K562 (cell line): ENCODE data around the gene IDUA. TPM values are rescaled to one million over a fixed set of nuclear protein-coding genes. Genes with fewer than 3 reads are reported as not detected.

Experiments
- E2F6 ChIP-seq, 2 experiments: IDR thresholded peaks; 2 replicates each; pipeline ENCODE4 v1.6.1; 2011; ENCODE audit warnings: borderline replicate concordance in 1 of 2, control low read depth in 1 of 2, low read depth in 1 of 2, low read length in 1 of 2, mild to moderate bottlenecking in 1 of 2, mixed read lengths in 1 of 2, moderate library complexity in 1 of 2; ENCODE audit not compliant: insufficient read depth in 1 of 2, insufficient read length in 1 of 2, poor library complexity in 1 of 2, severe bottlenecking in 1 of 2; ENCODE audit errors: extremely low read depth in 1 of 2
- FOXM1 ChIP-seq, 2 experiments: fragments of 450-650 bp in 1 of 2; sonication (generic) in 1 of 2; formaldehyde crosslinking in 1 of 2; IDR thresholded peaks; 2 replicates each; pipeline versions ENCODE4 v1.6.1 to v1.9.0; 2017 to 2022; ENCODE audit warnings: low read depth in 2 of 2, mild to moderate bottlenecking in 2 of 2, missing genetic modification reagents in 1 of 2, moderate library complexity in 1 of 2
- FOXP1 ChIP-seq: sonication (generic); formaldehyde crosslinking; IDR thresholded peaks from 2 replicates; pipeline ENCODE4 v1.8.0; 2022; ENCODE audit warnings: mild to moderate bottlenecking, missing genetic modification reagents
- RBM39 ChIP-seq: fragments of 200-400 bp; formaldehyde crosslinking; optimal IDR thresholded peaks from 2 replicates; pipeline ENCODE3; 2018; ENCODE audit warnings: low read depth, low read length
- SLC30A9 ChIP-seq: fragments of 250-450 bp; sonication (Bioruptor Pico); IDR thresholded peaks from 2 replicates; pipeline ENCODE4 v1.8.0; 2022; ENCODE audit warnings: mild to moderate bottlenecking, moderate library complexity
- ZBTB7A ChIP-seq: IDR thresholded peaks from 2 replicates; pipeline ENCODE4 v1.6.1; 2011; ENCODE audit warnings: low read depth, mild to moderate bottlenecking, low read length, moderate library complexity, borderline replicate concordance; ENCODE audit not compliant: control insufficient read depth
- polyA plus RNA-seq, 8 experiments: library from polyadenylated mRNA; depleted of rRNA in 4 of 8; stranded (reverse) in 5 of 8; unstranded in 3 of 8; fragments of >200 nt; fragmentation: Nextera tagmentation in 2 of 8; fragmentation: Illumina TruSeq in 1 of 8; extraction: Ambion mirVana in 2 of 8; extraction: Trizol in 1 of 8; gene quantifications; 2 replicates each; pipeline versions ENCODE4 v1.2.1 to v1.2.3, GENCODE V29; 2011 to 2014; ENCODE audit warnings: inconsistent platforms in 1 of 8, missing spikeins in 1 of 8
- total RNA-seq, 7 experiments: library from RNA; depleted of rRNA in 6 of 7; stranded (reverse); fragments of >200 nt in 6 of 7; fragmentation: Illumina TruSeq in 2 of 7; extraction: Trizol in 2 of 7; gene quantifications; 2 replicates each; pipeline versions ENCODE4 v1.2.1 to v1.2.3, GENCODE V29; 2011 to 2021; ENCODE audit warnings: low replicate concordance in 1 of 7
- TF ChIP-seq, protein P1 (sequence below), 2 experiments: fragments of 450-650 bp in 1 of 2; sonication (generic) in 1 of 2; formaldehyde crosslinking in 1 of 2; IDR thresholded peaks; 2 replicates each; pipeline versions ENCODE4 v1.7.1 to v1.9.0; 2016 to 2022; ENCODE audit warnings: inconsistent platforms in 1 of 2, mild to moderate bottlenecking in 1 of 2, missing genetic modification reagents in 1 of 2
- TF ChIP-seq, protein P2 (sequence below): fragments of 450-650 bp; IDR thresholded peaks from 2 replicates; pipeline ENCODE4 v1.6.1; 2016

IDUA gene
- total and polyA plus RNA-seq, 9 of the 15 experiments (the other 6 are each of a cell fraction or from before 2014, with no cell fraction given): 0.04 to 16.1 (median 1.2) TPM

DNA sequence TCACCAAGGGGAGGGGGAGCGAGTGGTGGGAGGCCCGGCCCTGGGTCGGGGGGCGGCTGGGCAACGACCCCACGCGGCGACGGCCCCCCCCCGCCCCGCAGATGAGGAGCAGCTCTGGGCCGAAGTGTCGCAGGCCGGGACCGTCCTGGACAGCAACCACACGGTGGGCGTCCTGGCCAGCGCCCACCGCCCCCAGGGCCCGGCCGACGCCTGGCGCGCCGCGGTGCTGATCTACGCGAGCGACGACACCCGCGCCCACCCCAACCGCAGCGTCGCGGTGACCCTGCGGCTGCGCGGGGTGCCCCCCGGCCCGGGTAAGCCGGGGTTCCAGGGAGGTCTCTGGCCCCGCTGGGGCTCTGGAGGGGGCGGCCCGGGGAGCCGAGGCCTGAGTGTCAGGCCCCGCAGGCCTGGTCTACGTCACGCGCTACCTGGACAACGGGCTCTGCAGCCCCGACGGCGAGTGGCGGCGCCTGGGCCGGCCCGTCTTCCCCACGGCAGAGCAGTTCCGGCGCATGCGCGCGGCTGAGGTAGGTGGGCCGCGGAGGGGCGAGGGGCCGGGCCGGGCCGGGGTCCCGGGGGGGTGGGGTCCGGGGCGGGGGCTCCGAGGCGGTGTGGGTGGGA is 15.9 kb downstream of the IDUA start (continued):
- TF ChIP-seq, protein P1, sequence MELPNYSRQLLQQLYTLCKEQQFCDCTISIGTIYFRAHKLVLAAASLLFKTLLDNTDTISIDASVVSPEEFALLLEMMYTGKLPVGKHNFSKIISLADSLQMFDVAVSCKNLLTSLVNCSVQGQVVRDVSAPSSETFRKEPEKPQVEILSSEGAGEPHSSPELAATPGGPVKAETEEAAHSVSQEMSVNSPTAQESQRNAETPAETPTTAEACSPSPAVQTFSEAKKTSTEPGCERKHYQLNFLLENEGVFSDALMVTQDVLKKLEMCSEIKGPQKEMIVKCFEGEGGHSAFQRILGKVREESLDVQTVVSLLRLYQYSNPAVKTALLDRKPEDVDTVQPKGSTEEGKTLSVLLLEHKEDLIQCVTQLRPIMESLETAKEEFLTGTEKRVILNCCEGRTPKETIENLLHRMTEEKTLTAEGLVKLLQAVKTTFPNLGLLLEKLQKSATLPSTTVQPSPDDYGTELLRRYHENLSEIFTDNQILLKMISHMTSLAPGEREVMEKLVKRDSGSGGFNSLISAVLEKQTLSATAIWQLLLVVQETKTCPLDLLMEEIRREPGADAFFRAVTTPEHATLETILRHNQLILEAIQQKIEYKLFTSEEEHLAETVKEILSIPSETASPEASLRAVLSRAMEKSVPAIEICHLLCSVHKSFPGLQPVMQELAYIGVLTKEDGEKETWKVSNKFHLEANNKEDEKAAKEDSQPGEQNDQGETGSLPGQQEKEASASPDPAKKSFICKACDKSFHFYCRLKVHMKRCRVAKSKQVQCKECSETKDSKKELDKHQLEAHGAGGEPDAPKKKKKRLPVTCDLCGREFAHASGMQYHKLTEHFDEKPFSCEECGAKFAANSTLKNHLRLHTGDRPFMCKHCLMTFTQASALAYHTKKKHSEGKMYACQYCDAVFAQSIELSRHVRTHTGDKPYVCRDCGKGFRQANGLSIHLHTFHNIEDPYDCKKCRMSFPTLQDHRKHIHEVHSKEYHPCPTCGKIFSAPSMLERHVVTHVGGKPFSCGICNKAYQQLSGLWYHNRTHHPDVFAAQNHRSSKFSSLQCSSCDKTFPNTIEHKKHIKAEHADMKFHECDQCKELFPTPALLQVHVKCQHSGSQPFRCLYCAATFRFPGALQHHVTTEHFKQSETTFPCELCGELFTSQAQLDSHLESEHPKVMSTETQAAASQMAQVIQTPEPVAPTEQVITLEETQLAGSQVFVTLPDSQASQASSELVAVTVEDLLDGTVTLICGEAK (IDR thresholded peaks at IDR 0.05): no peak
- TF ChIP-seq, protein P1 (CRISPR knock-in tag; IDR thresholded peaks at IDR 0.05): no peak
- TF ChIP-seq E2F6 (IDR thresholded peaks at IDR 0.05; ENCODE audit: borderline replicate concordance in 1 of 2, extremely low read depth in 1 of 2, insufficient read depth in 1 of 2, insufficient read length in 1 of 2, low read depth in 1 of 2, low read length in 1 of 2, poor library complexity in 1 of 2, severe bottlenecking in 1 of 2) (no peak), SLC30A9 (CRISPR knock-in tag) (no peak), ZBTB7A (no peak), RBM39 (no peak), FOXP1 (CRISPR knock-in tag) (no peak), FOXM1 (IDR thresholded peaks at IDR 0.05; ENCODE audit: low read depth) (no peak), FOXM1 (CRISPR knock-in tag; IDR thresholded peaks at IDR 0.05; ENCODE audit: low read depth) (no peak)
- TF ChIP-seq, protein P2, sequence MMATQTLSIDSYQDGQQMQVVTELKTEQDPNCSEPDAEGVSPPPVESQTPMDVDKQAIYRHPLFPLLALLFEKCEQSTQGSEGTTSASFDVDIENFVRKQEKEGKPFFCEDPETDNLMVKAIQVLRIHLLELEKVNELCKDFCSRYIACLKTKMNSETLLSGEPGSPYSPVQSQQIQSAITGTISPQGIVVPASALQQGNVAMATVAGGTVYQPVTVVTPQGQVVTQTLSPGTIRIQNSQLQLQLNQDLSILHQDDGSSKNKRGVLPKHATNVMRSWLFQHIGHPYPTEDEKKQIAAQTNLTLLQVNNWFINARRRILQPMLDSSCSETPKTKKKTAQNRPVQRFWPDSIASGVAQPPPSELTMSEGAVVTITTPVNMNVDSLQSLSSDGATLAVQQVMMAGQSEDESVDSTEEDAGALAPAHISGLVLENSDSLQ: no peak
